Esophagus squamous epithelium (tissue), 4 donors: ENCODE data around the gene DLL1.

ENCODE experiments used
- CTCF ChIP-seq, 6 experiments: fragments of 450-650 bp in 4 of 6; fragments of 200-600 bp in 2 of 6; sonication (generic) in 2 of 6; IDR thresholded peaks; one replicate each; pipeline ENCODE4 v1.5.1; 2016 to 2019; ENCODE audit warnings: antibody characterized with exemption in 6 of 6, mild to moderate bottlenecking in 4 of 6, moderate library complexity in 4 of 6
- POLR2A ChIP-seq, 4 donors: fragments of 450-650 bp; IDR thresholded peaks; one replicate each; pipeline ENCODE4 v1.6.1; 2017; ENCODE audit warnings: antibody characterized with exemption in 4 of 4, mild to moderate bottlenecking in 4 of 4, moderate library complexity in 3 of 4

DNA sequence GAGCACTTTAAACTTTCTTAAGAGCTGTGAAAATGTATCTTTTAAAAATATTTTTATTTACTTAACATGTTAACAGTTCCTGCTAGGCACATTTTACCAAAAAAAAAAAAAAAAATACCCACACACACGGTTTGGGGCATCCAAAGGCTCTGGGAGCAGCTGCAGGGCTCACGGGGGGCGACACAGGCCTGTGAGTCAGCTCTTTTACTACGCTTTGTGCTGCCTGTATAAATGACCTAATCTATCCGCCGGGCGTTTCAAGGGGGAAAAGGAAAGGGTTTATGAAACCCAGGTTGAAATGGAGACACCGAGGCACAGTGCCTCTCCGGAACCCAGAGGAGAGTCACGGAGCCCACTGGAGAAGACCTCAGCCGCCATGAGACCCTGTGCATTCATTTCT is 40.4 kb downstream of the DLL1 start:
- no peak for TF ChIP-seq POLR2A (IDR thresholded peaks at IDR 0.05)
- no peak for TF ChIP-seq CTCF (IDR thresholded peaks at IDR 0.05)
